ENCODE data around the gene APOC3.

Gene APOC3

DNA sequence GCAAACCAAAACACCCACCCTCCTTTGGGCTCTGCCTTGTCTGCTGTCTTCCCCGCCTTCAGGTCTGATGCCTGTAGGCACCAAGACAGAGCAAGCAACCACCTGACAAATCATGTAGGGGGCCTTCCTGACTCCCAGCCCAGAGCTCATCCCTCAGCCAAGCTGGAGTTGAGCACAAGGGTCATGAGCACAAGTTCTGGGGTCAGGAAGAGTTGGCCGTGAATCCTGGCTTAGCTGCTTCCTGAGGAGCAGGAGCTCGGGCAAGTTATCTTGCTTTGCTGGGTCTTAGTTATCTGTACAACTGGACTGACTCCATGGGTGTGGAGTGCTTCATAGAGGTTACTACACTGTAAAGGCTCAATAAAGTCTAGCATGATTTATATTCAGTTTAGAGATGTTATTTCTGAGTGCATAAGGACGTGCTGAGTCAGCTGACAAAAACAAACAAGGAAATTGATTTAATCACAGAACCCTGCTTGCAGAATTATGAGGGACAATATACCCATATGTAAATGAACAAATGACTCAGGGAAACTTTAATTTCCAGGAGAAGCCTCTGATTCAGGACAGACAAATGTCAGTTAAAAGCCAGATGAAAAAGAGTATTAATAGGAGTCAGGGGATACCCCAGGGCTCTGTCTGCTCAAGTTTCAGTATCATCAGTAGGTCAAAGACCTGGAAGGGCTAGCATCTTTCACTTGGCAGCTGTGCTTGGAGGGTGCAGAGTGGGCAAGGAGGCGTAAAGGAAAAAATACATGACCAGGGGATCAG lies 22.7 kb downstream of the APOC3 start:
- DNase-seq, result no peak

GRCh38 chr11:116853461-116854073 lies 23.9 kb downstream of the APOC3 start:
- no peak for DNase-seq

GRCh38 chr11:116855413-116855812 lies 25.7 kb downstream of the APOC3 start:
- no peak for DNase-seq

DNA sequence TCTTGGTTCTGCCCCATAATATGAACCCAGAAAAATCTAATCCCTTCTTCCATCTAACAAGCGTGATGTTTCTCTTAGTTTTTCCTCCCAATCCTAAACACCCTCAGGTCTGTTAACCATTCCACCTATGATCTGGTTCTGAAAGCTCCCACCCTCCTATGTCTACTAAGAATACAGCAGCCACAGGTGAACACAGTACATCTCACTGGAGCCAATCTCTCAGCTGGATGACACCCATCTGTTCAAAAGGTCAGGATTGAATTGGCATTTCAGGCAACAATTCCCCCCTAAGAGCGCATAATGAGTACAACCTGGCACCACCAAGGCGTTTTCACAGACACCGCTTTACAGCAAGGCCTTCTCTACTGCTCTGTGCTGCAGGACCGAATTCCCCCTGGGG lies 26.7 kb downstream of the APOC3 start:
- no peak for DNase-seq

GRCh38 chr11:116857316-116857715 lies 27.6 kb downstream of the APOC3 start:
- no peak for DNase-seq

DNA sequence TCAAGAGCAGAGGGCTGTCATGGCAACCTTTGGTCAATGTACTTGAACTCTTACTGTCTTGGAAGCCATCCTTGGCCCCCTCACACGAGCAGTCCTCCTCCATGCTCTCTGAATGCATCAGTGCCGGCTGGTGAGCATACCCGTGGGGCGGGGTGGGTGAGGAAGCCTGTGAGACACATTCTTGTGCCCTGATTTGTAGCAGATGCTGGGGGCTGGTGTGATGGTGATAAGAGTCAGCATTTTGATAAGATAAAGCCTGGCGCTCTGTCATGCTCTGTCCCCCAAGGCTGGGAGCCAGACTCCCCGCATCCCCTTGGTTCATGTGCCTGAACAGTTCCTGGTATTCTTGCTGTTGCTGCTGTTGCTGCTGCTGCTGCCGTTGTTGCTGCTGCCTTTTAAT lies 28.2 kb downstream of the APOC3 start:
- no peak for DNase-seq

DNA sequence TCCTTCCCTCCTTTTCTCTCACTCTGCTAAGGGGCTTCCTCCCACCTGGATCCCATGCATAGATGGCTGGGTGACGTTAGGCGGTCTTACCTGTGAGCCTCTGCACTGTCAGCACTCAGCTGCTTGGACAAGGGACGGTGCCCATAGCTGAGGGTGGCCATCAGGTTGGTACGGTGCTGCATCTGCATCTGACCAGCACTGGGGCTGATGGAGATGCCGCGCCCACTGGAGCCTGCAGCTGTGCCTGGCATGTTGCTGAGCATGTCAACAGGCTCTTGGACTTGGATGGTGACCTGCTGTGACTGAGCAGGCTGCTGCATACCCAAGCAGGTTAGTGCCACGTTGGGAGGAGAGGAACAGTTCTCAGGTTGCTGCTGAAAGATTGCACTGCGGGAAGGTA lies 29.5 kb downstream of the APOC3 start:
- DNase-seq, result no peak

GRCh38 chr11:116860303-116860702 lies 30.6 kb downstream of the APOC3 start:
- no peak for DNase-seq

DNA sequence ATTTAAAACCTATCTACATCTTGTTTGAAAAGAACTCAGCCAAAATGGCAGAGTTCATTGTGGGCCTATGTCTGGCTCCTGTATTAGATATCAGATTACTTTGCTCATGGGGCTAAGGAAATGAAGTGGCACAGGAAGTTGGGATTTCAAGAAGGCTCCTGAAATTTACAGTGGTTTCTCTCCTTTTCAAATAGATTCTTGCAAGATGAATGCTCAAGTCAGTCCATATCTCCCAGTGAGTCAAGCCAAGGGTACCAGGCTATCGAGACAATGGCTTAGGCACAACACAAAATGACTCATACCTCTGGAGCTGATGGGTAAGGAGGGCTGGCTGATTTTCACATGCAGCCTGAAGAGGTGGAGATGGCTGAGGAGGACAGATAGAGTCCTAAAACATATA lies 31.8 kb downstream of the APOC3 start:
- no peak for DNase-seq

DNA sequence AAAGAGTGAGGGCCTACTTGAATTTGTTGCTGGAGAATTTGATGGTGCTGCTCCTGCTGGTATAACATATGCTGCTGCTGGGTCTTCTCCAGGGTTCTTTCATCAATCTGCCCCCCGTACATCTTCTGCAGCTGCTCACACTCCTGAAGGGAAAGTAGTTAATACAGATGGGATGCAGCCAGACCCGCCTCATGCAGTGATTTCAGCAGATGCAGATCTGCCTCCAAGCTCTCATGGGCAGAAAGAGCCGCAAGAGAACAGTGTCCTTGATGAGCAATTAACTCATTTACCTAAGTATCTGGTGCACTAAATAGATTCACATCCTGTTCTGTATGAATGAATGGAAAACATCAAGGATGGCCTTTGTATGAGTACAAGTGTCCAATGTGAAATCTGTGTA lies 32.5 kb downstream of the APOC3 start:
- DNase-seq, result no peak

DNA sequence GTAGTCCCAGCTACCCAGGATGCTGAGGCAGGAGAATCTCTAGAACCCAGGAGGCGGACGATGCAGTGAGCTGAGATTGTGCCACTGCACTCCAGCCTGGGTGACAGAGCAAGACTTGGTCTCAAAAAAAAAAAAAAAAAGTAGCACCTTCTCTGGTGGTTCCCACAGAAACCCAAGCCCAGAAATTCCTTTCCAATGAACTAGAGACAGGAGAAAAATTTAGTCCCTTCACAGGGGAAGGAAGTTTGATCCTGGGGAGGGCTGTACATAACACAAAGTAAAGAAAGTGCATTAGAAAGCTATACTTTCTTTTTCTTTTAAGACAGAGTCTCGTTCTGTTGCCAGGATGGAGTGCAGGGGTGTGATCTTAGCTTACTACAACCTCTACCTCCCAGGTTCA lies 33.2 kb downstream of the APOC3 start:
- DNase-seq, result no peak

DNA sequence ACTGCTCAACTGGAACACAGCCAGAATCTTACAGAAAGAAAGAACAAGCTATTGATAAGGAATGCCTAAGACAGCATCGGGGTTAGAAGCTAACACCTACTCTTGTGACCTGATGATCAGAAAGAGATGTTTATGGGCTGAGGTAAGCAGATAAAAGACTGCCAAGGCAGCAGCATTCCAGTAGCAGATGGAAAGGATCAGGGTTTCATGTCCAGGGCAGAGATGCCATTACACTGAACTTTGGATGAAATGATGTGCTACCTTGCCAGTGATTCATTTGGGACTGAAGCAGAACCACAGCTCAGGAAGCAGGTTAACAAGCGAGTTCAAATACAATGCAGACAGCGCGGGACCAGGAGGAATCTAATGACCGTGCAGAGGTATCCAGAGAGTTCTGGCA lies 34.8 kb downstream of the APOC3 start:
- DNase-seq, result no peak

DNA sequence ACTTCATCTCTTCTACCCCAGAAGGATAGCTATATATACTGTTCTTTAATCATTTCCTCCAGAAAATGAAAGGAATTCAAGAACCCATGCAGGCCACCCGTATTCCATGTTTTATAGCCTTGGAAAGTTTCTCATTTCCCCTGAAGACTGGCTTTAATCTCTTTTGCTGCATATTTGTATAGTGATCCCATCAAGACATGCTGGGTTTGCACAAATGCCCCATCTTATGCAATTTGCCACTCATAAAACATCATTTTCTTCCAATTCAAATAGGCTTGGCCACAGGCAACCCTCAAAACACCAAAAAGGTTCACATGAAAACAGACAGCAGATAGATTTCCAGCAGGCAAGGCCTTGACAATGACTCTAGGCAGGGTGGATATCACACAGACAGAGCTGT lies 36.0 kb downstream of the APOC3 start:
- no peak for DNase-seq

- no peak for DNase-seq
These were observed 37.2 kb downstream of the APOC3 start for GRCh38 chr11:116866804-116867455.

DNA sequence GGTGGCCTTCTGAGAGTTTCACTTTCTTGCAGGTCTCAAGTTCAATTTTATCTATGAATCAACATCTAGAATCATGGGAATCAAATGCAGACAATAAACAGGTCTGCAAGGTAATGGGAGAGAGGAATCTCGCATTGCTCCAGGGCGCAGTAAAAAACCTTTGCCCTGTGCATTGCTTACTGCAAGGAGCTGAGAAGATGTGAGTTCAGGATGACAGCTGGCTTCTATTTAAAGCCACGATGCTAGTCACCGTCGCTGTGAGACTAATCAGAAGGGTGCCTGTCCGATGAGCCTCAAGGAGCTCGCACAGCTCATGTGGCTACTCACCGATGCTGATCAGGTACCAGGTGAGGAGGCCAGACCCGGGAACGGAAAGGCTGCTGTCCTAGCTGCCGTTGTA lies 37.9 kb downstream of the APOC3 start:
- no peak for DNase-seq

- DNase-seq, result no peak
These were observed 38.4 kb downstream of the APOC3 start for GRCh38 chr11:116868066-116868465.

DNA sequence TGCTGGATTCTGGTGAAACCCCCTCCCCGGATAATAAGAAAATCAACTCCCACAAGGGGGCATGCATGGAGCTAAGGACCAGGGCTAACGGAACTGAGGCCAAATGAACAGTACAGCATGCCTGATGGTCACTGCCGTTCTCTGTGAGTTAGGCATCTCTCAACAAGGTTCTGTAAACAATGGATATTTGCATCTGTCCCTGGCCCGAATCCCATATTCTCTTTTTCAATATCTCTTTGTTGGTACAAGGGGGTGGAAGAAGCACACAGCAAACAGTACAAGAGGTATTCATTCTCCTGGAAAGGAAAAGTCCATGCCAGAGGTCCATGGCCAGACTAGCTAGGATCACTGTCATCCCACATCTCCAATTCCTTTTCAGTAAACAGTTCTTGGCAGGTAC lies 39.9 kb downstream of the APOC3 start:
- DNase-seq, result peak; percentile 24

- DNase-seq, result no peak
These were observed 40.3 kb downstream of the APOC3 start for GRCh38 chr11:116870054-116870453.

GRCh38 chr11:116871248-116871647 lies 41.5 kb downstream of the APOC3 start:
- no peak for DNase-seq

DNA sequence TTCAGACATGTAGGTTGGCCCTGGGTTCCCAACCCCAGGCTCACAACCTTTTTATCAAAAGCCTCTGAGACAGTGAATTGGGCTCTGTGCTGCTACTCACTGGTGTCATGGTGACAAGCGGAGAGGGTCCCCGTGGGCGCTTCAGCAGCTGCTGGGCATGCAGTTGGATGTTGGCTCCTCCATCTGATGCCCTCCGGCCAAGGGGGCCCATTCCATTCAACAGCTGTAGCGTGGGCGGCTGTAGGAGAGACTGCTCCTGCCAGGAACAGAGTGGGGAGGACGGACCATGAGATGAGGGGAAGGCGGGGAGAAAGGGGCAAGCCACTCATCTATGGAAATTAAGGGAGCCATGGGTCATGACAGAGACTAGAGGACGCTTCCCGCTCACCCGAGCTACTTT lies 43.7 kb downstream of the APOC3 start:
- DNase-seq, result no peak

DNA sequence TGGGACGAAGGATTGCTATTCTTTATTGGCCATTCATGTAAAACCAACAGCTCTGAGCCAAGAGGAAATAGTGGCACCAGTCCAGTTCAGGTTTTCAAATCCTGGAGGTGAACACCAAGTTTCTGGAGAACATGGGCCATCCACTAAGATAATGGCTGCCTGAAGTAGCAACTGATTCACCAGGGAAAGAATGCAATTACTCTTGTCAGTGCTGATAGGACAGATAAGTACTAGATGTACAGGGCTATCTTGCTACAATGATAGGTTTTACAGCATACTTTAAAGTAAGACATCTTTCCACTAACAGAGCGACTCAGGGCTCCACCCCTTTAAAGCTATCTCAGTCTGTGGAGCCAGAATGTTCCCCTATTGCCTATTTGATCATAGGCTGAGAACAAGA lies 44.5 kb downstream of the APOC3 start:
- DNase-seq, result no peak

DNA sequence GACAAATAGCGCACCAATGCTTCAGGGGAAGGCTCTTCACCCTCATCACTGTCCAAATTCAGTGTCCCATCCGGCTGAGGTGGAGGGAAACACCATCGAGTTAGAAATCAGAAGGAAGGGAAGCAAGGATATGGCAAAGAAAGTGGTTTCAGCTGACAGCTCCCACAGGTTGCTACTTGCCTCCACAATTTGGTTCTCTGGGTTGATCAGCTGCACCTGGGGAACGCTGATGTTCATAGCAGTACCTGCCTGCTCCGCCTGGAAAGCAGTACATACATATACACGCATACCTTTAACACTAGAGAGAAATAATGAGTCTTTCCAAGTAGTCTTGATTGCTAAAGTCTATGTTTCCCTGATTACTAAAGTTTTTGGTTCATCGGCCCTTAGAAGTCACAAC lies 45.5 kb downstream of the APOC3 start:
- DNase-seq, result no peak

GRCh38 chr11:116876656-116877055 lies 46.9 kb downstream of the APOC3 start:
- no peak for DNase-seq
